H9 (cell line): ENCODE data around the gene KCTD21. TPM values are rescaled to one million over a fixed set of nuclear protein-coding genes. Genes with fewer than 3 reads are reported as not detected.

Experiments used
- DNase-seq: peaks from one replicate; pipeline ENCODE4 v3.0.0-alpha.2; 2017
- H2AFZ ChIP-seq: one replicate; pipeline ENCODE4 v1.6.1; 2013; ENCODE audit warnings: mild to moderate bottlenecking, low read length, control low read depth, moderate library complexity
- H2AK5ac ChIP-seq: 2 replicates; pipeline ENCODE4 v1.6.1; 2013; ENCODE audit warnings: low read length, control low read depth, mixed read lengths; ENCODE audit not compliant: insufficient read length
- H2BK120ac ChIP-seq: one replicate; pipeline ENCODE4 v1.6.1; 2013; ENCODE audit warnings: low read depth, mild to moderate bottlenecking, low read length, control low read depth, inconsistent platforms; ENCODE audit not compliant: poor library complexity, severe bottlenecking
- H2BK12ac ChIP-seq: 2 replicates; pipeline ENCODE4 v1.6.1; 2013; ENCODE audit warnings: low read length, control low read depth, mixed read lengths, low read depth; ENCODE audit not compliant: insufficient read length
- H2BK15ac ChIP-seq: 2 replicates; pipeline ENCODE4 v1.6.1; 2013; ENCODE audit warnings: low read depth, low read length, control low read depth
- H2BK20ac ChIP-seq: one replicate; pipeline ENCODE4 v1.6.1; 2013; ENCODE audit warnings: low read depth, mild to moderate bottlenecking, low read length, control low read depth, inconsistent platforms; ENCODE audit not compliant: poor library complexity, severe bottlenecking
- H2BK5ac ChIP-seq: 2 replicates; pipeline ENCODE4 v1.6.1; 2013; ENCODE audit warnings: low read length, control low read depth, mixed read lengths; ENCODE audit not compliant: insufficient read length
- H3K14ac ChIP-seq: 2 replicates; pipeline ENCODE4 v1.6.1; 2013; ENCODE audit warnings: low read length, control low read depth; ENCODE audit not compliant: insufficient read depth
- H3K18ac ChIP-seq: 2 replicates; pipeline ENCODE4 v1.6.1; 2013; ENCODE audit warnings: low read depth, mild to moderate bottlenecking, mixed read lengths, low read length, control low read depth; ENCODE audit not compliant: insufficient read length
- H3K23ac ChIP-seq: 2 replicates; pipeline ENCODE4 v1.6.1; 2013; ENCODE audit warnings: low read length, control low read depth, mixed read lengths, low read depth; ENCODE audit not compliant: insufficient read length
- H3K23me2 ChIP-seq: 2 replicates; pipeline ENCODE4 v1.6.1; 2013; ENCODE audit warnings: low read depth, mild to moderate bottlenecking, mixed read lengths, low read length, control low read depth; ENCODE audit not compliant: insufficient read length, poor library complexity, severe bottlenecking
- H3K27ac ChIP-seq: 2 replicates; pipeline ENCODE4 v1.5.1; 2013; ENCODE audit warnings: low read length, control low read depth, mixed read lengths, low read depth; ENCODE audit not compliant: insufficient read length
- H3K27me3 ChIP-seq: 2 replicates; pipeline ENCODE4 v1.6.1; 2013; ENCODE audit warnings: low read length, control low read depth, inconsistent platforms; ENCODE audit not compliant: insufficient read depth
- H3K4ac ChIP-seq: 2 replicates; pipeline ENCODE4 v1.6.1; 2013; ENCODE audit warnings: low read depth, mild to moderate bottlenecking, control low read depth, inconsistent platforms, low read length, moderate library complexity
- H3K4me1 ChIP-seq: 2 replicates; pipeline ENCODE4 v1.6.1; 2013; ENCODE audit warnings: low read length, control low read depth, inconsistent platforms; ENCODE audit not compliant: insufficient read depth
- H3K4me2 ChIP-seq: 2 replicates; pipeline ENCODE4 v1.6.1; 2013; ENCODE audit warnings: low read length, control low read depth, mixed read lengths; ENCODE audit not compliant: insufficient read length, insufficient read depth
- H3K56ac ChIP-seq: 2 replicates; pipeline ENCODE4 v1.6.1; 2013; ENCODE audit warnings: low read depth, mild to moderate bottlenecking, mixed read lengths, low read length, control low read depth; ENCODE audit not compliant: insufficient read length
- H3K79me1 ChIP-seq: 2 replicates; pipeline ENCODE4 v1.6.1; 2013; ENCODE audit warnings: low read depth, mild to moderate bottlenecking, moderate library complexity, low read length, control low read depth, inconsistent platforms; ENCODE audit not compliant: insufficient read depth, poor library complexity, severe bottlenecking
- H3K79me2 ChIP-seq: 2 replicates; pipeline ENCODE4 v1.6.1; 2013; ENCODE audit warnings: low read length, control low read depth, inconsistent platforms; ENCODE audit not compliant: insufficient read depth
- H3K9ac ChIP-seq: 2 replicates; pipeline ENCODE4 v1.6.1; 2013; ENCODE audit warnings: low read length, control low read depth, mixed read lengths; ENCODE audit not compliant: insufficient read length; ENCODE audit errors: extremely low read depth
- H3K9me3 ChIP-seq: one replicate; pipeline ENCODE4 v1.6.1; 2013; ENCODE audit warnings: low read depth, low read length, inconsistent platforms; ENCODE audit not compliant: control insufficient read depth
- H3T11ph ChIP-seq: one replicate; pipeline ENCODE4 v1.6.1; 2013; ENCODE audit warnings: mild to moderate bottlenecking, low read length, control low read depth, inconsistent platforms
- H4K20me1 ChIP-seq: one replicate; pipeline ENCODE4 v1.6.1; 2013; ENCODE audit not compliant: control insufficient read depth, insufficient read length, insufficient read depth
- H4K5ac ChIP-seq: 2 replicates; pipeline ENCODE4 v1.6.1; 2013; ENCODE audit warnings: low read depth, mild to moderate bottlenecking, mixed read lengths, low read length, control low read depth; ENCODE audit not compliant: insufficient read length
- H4K8ac ChIP-seq: replicated peaks from 2 replicates; pipeline ENCODE4 v1.6.1; 2013; ENCODE audit warnings: low read length, control low read depth, mixed read lengths, low read depth; ENCODE audit not compliant: insufficient read length
- H4K91ac ChIP-seq: 2 replicates; pipeline ENCODE4 v1.6.1; 2013; ENCODE audit warnings: low read depth, mild to moderate bottlenecking, moderate library complexity, mixed read lengths, low read length, control low read depth; ENCODE audit not compliant: insufficient read length
- H3K27ac Mint-ChIP-seq, 3 experiments: 2 replicates in 2 of 3; 3 replicates in 1 of 3; pipeline ENCODE4 v1.8.0; 2020 to 2021; ENCODE audit warnings: mixed read lengths in 3 of 3, mild to moderate bottlenecking in 1 of 3, moderate library complexity in 1 of 3
- H3K27me3 Mint-ChIP-seq: 2 replicates; pipeline ENCODE4 v1.8.0; 2021; ENCODE audit warnings: low read depth, mild to moderate bottlenecking, moderate library complexity, mixed read lengths
- H3K36me3 Mint-ChIP-seq, 3 experiments: 2 replicates in 2 of 3; 3 replicates in 1 of 3; pipeline ENCODE4 v1.8.0; 2020 to 2021; ENCODE audit warnings: low read depth in 3 of 3, mixed read lengths in 3 of 3; ENCODE audit not compliant: insufficient read depth in 1 of 3
- H3K4me1 Mint-ChIP-seq, 2 experiments: 2 replicates each; pipeline ENCODE4 v1.8.0; 2020; ENCODE audit warnings: mixed read lengths in 2 of 2
- H3K4me3 Mint-ChIP-seq, 2 experiments: 2 replicates in 1 of 2; 3 replicates in 1 of 2; pipeline ENCODE4 v1.8.0; 2020 to 2021; ENCODE audit warnings: mild to moderate bottlenecking in 2 of 2, mixed read lengths in 2 of 2, moderate library complexity in 1 of 2
- H3K9me3 Mint-ChIP-seq, 2 experiments: 2 replicates in 1 of 2; 3 replicates in 1 of 2; pipeline ENCODE4 v1.8.0; 2020; ENCODE audit warnings: mild to moderate bottlenecking in 2 of 2, mixed read lengths in 2 of 2, moderate library complexity in 1 of 2
- CTCF ChIP-seq: fragments of 200-600 bp; sonication (generic); conservative IDR thresholded peaks from 3 replicates; pipeline ENCODE4 v1.8.0; 2021; ENCODE audit warnings: antibody characterized with exemption, mild to moderate bottlenecking
- WGBS: extraction: QIAGEN DNeasy Blood & Tissue Kit; methylation state at CpG from one replicate; pipeline ENCODE4 v1.1.7; 2013; ENCODE audit warnings: missing lambda C conversion rate, low lambda C conversion rate, mixed read lengths; ENCODE audit not compliant: insufficient read length; ENCODE audit errors: extremely low coverage; 5-methylcytosine and 5-hydroxymethylcytosine counted together
- total RNA-seq: library from RNA; stranded (reverse); gene quantifications from 2 replicates; pipeline ENCODE4 v1.2.1, GENCODE V29; 2021

The KCTD21 gene
- total RNA-seq, 1 experiment from 2014 or later: 4.0 TPM

GRCh38 chr11:78210000-78210608 is 21.7 kb upstream of the KCTD21 start:
- Histone ChIP-seq H2BK5ac (no peak overlapping the region), H3K56ac (no peak overlapping the region), H3K14ac (no peak overlapping the region), H3K23me2 (no peaks in the 10 kb centered on the region), H4K20me1 (no peaks in the 10 kb centered on the region), H3K79me1 (no peaks in the 10 kb centered on the region), H4K91ac (no peak overlapping the region), H3K23ac (no peak overlapping the region), H3K27ac (no peak overlapping the region), H2AK5ac (no peak overlapping the region), H3K18ac (no peak overlapping the region), H3K4ac (no peak overlapping the region), H2BK120ac (no peak overlapping the region), H3K4me1 (no peaks in the 10 kb centered on the region), H3T11ph (no peak overlapping the region), H2AFZ (no peak overlapping the region), H2BK20ac (no peak overlapping the region), H2BK15ac (no peak overlapping the region), H2BK12ac (no peak overlapping the region), H3K9ac (no peak overlapping the region), H3K27me3 (no peaks in the 10 kb centered on the region), H4K8ac (no peak overlapping the region), H3K79me2 (no peaks in the 10 kb centered on the region), H4K5ac (no peak overlapping the region), H3K4me2 (no peak overlapping the region), H3K9me3 (no peaks in the 10 kb centered on the region)
- DNase-seq: no peak
- H3K36me3 Mint-ChIP-seq: peaks cover 11 to 27% (median 22%) of the 10 kb centered on the region in 3 experiments; a peak in 6 of 7 replicates
- peaks cover 3 to 5% of the 10 kb centered on the region in 2 experiments; a peak in 2 of 4 replicates for H3K4me1 Mint-ChIP-seq
- no peak overlapping the region for H3K4me3 Mint-ChIP-seq
- H3K27ac Mint-ChIP-seq: no peak overlapping the region
- no peaks in the 10 kb centered on the region for H3K9me3 Mint-ChIP-seq
- no peaks in the 10 kb centered on the region; the same call in 1 of the 2 replicates for H3K27me3 Mint-ChIP-seq
- TF ChIP-seq CTCF: no peak
- no CpG with 5 or more reads among the region's 31 CpGs for WGBS
